NCI-H1048 (cell line): ENCODE measurements around the gene KLHL35.
A peak's percentile ranks its signal among the peaks of the same experiment; 100 is the strongest.
"Not testable (repeated sequence)": the region's sequence is repeated elsewhere in the genome, so short reads cannot be mapped to it uniquely, and the experiment has no call there.

ENCODE experiments used
- DNase-seq: peaks from one replicate; lab custom pipeline; 2025; lab: John Stamatoyannopoulos, UW

Gene KLHL35

GRCh38 chr11:75422248-75423231 lies 10.5 kb downstream of the KLHL35 start:
- DNase-seq: no peak

- DNase-seq: no peak
Observed at GRCh38 chr11:75421902-75422247, 11.1 kb downstream of the KLHL35 start.

GRCh38 chr11:75421035-75421602 lies 11.9 kb downstream of the KLHL35 start:
- DNase-seq: no peak

GRCh38 chr11:75420224-75421034 lies 12.6 kb downstream of the KLHL35 start:
- DNase-seq: no peak

GRCh38 chr11:75413864-75414263 lies 19.1 kb downstream of the KLHL35 start:
- DNase-seq: no peak

- DNase-seq: not testable (repeated sequence)
Observed at GRCh38 chr11:75413146-75413545, 19.9 kb downstream of the KLHL35 start.

- not testable (repeated sequence) for DNase-seq
Observed at GRCh38 chr11:75409971-75410370, 23.0 kb downstream of the KLHL35 start.

- DNase-seq: no peak
Observed at GRCh38 chr11:75408957-75409219, 24.1 kb downstream of the KLHL35 start.

- DNase-seq: no peak
Observed at GRCh38 chr11:75406338-75406777, 26.6 kb downstream of the KLHL35 start.

- no peak for DNase-seq
Observed at GRCh38 chr11:75403983-75404658, 28.9 kb downstream of the KLHL35 start.

GRCh38 chr11:75403037-75403436 lies 30.0 kb downstream of the KLHL35 start:
- no peak for DNase-seq

- DNase-seq: no peak
Observed at GRCh38 chr11:75402002-75402773, 30.8 kb downstream of the KLHL35 start.

GRCh38 chr11:75400146-75400865 lies 32.7 kb downstream of the KLHL35 start:
- no peak for DNase-seq

GRCh38 chr11:75399344-75400145 lies 33.5 kb downstream of the KLHL35 start, which contains the start of gene RPS3:
Gene RPS3, plus strand, starts transcription at chr11:75399518. Its CDS starts 30 bp downstream, at chr11:75399548.
- peak; percentile 81 for DNase-seq

GRCh38 chr11:75398906-75399305 lies 34.1 kb downstream of the KLHL35 start:
- DNase-seq: no peak

- no peak for DNase-seq
Observed at GRCh38 chr11:75394085-75394840, 38.7 kb downstream of the KLHL35 start.

- DNase-seq: no peak
Observed at GRCh38 chr11:75389925-75390324, 43.1 kb downstream of the KLHL35 start.

GRCh38 chr11:75389276-75389605 lies 43.8 kb downstream of the KLHL35 start:
- no peak for DNase-seq
